ENCODE results near the gene RNH1. TPM values are rescaled to one million over a fixed set of nuclear protein-coding genes. Genes with fewer than 3 reads are reported as not detected.

Gene RNH1
- total RNA-seq, 4 donors from 2014 or later, result 206 to 378 (median 222) TPM

DNA sequence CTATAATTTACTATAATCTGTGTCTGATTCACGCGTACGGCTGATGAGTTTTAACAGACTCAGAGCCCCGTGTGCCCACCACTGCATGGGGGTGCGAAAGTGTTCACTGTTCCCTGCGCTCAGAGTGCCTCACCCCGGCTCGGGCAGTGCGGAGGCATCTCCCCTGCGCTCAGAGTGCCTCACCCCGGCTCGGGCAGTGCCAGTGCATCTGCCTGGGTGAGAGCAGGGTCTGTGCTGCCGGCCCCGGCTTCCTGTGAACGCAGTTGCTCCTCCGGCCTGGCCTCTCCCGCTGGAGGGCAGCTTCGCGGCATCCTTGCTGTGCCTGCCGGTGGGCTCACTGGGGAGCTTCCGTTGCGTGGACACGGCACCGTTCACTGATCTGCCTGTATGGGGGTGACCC is 42.7 kb downstream of the RNH1 start:
- Histone ChIP-seq H3K27me3 (no peaks in the 10 kb centered on the region), H3K4me1 (peaks cover 0 to 21% (median 0%) of the 10 kb centered on the region in 3 donors), H3K27ac (no peak overlapping the region), H3K36me3 (peaks cover 0 to 54% (median 0%) of the 10 kb centered on the region in 3 donors), H3K9me3 (no peaks in the 10 kb centered on the region), H3K4me3 (no peak overlapping the region)
- intact Hi-C loops (cut with DNase I), result loop anchor here (5.0 kb wide), 1 partner anchor 33 kb away; no protein-coding TSS in a partner anchor
- DNase-seq, result no peak
- WGBS, 2 donors, result 93 to 96% methylated on average over 11 to 17 of the region's 24 CpGs
- TF ChIP-seq POLR2A (IDR thresholded peaks at IDR 0.05), result no peak
- TF ChIP-seq, protein P1, sequence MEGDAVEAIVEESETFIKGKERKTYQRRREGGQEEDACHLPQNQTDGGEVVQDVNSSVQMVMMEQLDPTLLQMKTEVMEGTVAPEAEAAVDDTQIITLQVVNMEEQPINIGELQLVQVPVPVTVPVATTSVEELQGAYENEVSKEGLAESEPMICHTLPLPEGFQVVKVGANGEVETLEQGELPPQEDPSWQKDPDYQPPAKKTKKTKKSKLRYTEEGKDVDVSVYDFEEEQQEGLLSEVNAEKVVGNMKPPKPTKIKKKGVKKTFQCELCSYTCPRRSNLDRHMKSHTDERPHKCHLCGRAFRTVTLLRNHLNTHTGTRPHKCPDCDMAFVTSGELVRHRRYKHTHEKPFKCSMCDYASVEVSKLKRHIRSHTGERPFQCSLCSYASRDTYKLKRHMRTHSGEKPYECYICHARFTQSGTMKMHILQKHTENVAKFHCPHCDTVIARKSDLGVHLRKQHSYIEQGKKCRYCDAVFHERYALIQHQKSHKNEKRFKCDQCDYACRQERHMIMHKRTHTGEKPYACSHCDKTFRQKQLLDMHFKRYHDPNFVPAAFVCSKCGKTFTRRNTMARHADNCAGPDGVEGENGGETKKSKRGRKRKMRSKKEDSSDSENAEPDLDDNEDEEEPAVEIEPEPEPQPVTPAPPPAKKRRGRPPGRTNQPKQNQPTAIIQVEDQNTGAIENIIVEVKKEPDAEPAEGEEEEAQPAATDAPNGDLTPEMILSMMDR (IDR thresholded peaks at IDR 0.05), result no peak

DNA sequence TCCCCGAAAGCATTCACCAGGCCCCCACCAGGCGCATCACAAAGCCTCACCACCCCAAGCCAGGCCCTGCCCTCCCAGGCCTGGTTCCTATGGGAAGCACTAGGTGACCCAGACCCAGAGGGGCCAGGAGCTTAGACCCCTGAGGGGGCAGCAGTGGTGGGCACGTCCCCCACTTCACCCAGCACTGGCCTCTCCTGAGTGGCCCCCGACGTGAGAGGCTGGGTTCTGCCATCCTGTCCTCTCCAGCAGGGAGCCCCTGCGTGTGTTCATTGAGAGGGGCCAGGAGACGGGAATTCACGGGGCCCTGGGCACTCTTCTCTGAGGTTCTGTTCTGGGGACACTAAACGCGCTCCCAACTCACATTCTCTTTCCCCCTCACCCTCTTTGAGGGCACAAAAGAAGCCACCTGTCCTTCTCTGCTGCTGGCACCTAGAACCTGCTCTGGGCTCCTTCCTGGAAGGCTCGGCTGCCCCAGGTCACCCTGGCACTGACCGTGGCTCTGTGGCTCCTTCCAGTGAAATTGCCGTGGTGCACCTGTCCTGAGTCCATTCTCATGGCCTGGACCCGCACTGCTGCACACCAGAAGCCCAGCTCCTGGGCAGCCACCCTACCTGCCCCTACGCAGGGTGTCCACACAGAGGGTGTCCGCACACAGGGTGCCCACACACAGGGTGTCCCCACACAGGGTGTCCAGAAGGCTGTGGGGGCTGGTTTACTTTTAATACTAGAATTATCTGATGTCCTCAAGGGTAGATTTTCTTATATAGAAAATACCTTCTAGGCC is 44.7 kb downstream of the RNH1 start:
- Histone ChIP-seq H3K9me3 (no peaks in the 10 kb centered on the region), H3K4me3 (no peak overlapping the region), H3K4me1 (peaks cover 0 to 13% (median 0%) of the 10 kb centered on the region in 3 donors), H3K36me3 (peaks cover 0 to 61% (median 0%) of the 10 kb centered on the region in 3 donors), H3K27me3 (no peaks in the 10 kb centered on the region), H3K27ac (no peak overlapping the region)
- 96 to 98% methylated on average over 9 of the region's 16 CpGs for WGBS, 2 donors
- DNase-seq, result no peak
- intact Hi-C loops (cut with DNase I), result loop anchor here (5.0 kb wide), 1 partner anchor 35 kb away; no protein-coding TSS in a partner anchor
- TF ChIP-seq, protein P1 (IDR thresholded peaks at IDR 0.05), result no peak
- no peak for TF ChIP-seq POLR2A (IDR thresholded peaks at IDR 0.05)

DNA sequence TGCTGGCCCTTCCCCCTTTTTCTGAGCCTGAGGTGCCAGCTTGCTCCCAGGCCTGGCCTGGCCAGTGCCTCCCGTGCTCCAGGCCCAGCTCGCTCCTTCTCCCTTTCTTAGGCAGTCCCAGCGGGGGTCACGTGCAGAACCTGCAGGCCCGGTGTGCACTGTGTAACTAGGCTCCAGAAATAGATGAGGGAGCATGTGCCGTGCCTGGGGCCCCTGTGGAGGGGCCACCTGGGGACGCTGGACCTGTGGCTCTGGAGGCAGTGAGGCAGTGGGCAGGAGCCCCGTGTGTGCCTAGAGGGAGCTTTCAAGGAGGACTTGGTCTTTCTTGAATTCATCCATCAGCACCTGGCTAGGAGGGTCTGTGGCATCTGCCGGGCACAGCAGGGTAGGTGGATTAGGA is 45.4 kb downstream of the RNH1 start:
- TF ChIP-seq, protein P1 (IDR thresholded peaks at IDR 0.05), result no peak
- TF ChIP-seq POLR2A (IDR thresholded peaks at IDR 0.05), result no peak
- H3K27me3 ChIP-seq, result no peaks in the 10 kb centered on the region
- no peak for DNase-seq
- no peak overlapping the region for H3K4me3 ChIP-seq
- peaks cover 0 to 67% (median 0%) of the 10 kb centered on the region in 3 donors for H3K36me3 ChIP-seq
- no peaks in the 10 kb centered on the region for H3K9me3 ChIP-seq
- 100% methylated on average over 1 of the region's 9 CpGs; no CpG with 5 or more reads in 1 of the 2 donors for WGBS, 2 donors
- intact Hi-C loops (cut with DNase I), result loop anchor here (5.0 kb wide), 1 partner anchor 36 kb away; no protein-coding TSS in a partner anchor
- H3K27ac ChIP-seq, result no peak overlapping the region
- H3K4me1 ChIP-seq, result peaks cover 0 to 13% (median 0%) of the 10 kb centered on the region in 3 donors

DNA sequence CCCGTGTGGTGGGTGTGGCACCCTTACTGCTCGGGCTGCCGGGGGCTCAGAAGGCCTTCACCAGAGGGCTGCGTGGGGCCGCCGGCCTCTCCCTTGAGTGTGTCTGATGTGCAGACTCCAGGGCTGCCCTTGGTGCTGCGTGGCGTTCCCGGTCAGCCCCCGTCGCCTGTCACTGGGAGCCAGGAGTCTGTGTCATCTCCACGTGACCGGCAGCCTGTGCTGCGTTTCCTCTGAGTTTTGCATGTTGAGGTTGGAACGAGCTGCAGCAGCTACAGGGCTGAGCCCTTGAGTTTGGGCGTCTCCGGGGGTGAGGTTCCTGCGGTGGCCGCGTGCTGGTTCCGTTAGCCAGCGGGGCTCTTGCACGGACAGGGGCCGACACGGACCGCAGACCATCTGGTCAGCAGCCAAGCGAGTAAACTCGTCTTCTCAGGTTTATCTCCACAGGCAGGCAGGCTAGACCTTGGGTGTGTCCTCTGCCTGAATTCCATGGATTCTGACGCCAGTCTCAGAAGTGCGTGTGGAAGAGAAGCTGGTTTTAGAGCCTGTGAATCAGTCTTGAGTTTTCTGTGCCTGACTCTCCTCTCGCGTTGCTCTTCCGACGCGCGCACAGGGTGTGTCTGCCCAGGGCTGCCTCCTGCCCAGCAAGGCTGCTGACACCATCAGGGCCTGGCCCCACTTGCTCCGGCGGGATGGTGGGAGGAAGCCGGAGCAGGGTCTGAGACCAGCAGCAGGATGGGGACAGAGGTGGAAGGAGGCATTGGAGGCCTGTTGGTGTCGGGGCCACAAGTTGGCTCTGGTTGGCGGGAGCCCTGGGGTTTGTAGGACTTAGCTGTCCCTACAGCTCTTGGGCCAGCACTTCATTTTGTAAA is 46.5 kb downstream of the RNH1 start:
- no peaks in the 10 kb centered on the region for H3K27me3 ChIP-seq
- peak overlapping the region in 1 of 4 donors; percentile 55 for H3K27ac ChIP-seq
- H3K9me3 ChIP-seq, result no peaks in the 10 kb centered on the region
- peaks cover 0 to 71% (median 0%) of the 10 kb centered on the region in 3 donors for H3K36me3 ChIP-seq
- peaks cover 0 to 6% (median 0%) of the 10 kb centered on the region in 3 donors for H3K4me1 ChIP-seq
- intact Hi-C loops (cut with DNase I), result loop anchor here (5.0 kb wide), 1 partner anchor 37 kb away; no protein-coding TSS in a partner anchor
- no peak for DNase-seq
- WGBS, 2 donors, result 88 to 93% methylated on average over 3 to 4 of the region's 41 CpGs
- no peak for TF ChIP-seq POLR2A (IDR thresholded peaks at IDR 0.05)
- TF ChIP-seq, protein P1 (IDR thresholded peaks at IDR 0.05), result no peak
- no peak overlapping the region for H3K4me3 ChIP-seq
